GM20000 (cell line): ENCODE data around the gene REXO4.
A peak's percentile ranks its signal among the peaks of the same experiment; 100 is the strongest.
"Not testable (repeated sequence)": the region's sequence is repeated elsewhere in the genome, so short reads cannot be mapped to it uniquely, and the experiment has no call there.

ENCODE experiments used
- DNase-seq: peaks from one replicate; pipeline ENCODE4 v3.0.0; 2012; ENCODE audit warnings: low spot score
- TF ChIP-seq, protein P1 (sequence below): IDR thresholded peaks from 2 replicates; pipeline ENCODE4 v1.5.1; 2012; ENCODE audit warnings: mild to moderate bottlenecking, control low read depth; ENCODE audit errors: extremely low read depth, missing control alignments

The REXO4 gene

DNA sequence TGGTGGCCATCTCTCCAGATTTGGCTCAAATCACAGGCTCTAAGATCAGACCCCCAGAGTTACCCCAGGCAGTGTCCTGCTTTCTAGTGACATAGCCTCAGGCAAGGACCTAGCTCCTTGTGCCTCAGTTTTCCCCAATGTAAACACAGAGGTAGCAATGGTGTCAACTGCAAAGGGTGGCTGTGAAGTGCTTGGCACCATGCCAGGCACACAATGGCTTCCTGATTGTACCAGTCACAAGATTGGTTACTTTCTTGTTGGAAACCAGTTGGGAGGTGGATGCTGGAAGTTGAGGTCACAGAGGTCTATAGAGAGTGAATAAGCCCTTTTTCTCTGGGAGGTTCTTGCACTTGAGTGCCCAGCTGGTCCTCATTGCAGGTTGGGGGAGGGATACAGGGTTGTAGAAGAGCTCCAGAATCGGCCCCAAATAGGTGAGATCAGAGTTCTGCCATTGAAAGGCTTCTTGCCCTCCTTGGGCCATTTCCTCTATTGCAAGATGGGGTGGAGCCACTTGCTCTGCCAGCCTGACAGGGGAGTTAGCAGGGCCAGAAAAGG lies 39.3 kb downstream of the REXO4 start:
- no peak for DNase-seq
- TF ChIP-seq, protein P1, sequence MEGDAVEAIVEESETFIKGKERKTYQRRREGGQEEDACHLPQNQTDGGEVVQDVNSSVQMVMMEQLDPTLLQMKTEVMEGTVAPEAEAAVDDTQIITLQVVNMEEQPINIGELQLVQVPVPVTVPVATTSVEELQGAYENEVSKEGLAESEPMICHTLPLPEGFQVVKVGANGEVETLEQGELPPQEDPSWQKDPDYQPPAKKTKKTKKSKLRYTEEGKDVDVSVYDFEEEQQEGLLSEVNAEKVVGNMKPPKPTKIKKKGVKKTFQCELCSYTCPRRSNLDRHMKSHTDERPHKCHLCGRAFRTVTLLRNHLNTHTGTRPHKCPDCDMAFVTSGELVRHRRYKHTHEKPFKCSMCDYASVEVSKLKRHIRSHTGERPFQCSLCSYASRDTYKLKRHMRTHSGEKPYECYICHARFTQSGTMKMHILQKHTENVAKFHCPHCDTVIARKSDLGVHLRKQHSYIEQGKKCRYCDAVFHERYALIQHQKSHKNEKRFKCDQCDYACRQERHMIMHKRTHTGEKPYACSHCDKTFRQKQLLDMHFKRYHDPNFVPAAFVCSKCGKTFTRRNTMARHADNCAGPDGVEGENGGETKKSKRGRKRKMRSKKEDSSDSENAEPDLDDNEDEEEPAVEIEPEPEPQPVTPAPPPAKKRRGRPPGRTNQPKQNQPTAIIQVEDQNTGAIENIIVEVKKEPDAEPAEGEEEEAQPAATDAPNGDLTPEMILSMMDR, result no peak

DNA sequence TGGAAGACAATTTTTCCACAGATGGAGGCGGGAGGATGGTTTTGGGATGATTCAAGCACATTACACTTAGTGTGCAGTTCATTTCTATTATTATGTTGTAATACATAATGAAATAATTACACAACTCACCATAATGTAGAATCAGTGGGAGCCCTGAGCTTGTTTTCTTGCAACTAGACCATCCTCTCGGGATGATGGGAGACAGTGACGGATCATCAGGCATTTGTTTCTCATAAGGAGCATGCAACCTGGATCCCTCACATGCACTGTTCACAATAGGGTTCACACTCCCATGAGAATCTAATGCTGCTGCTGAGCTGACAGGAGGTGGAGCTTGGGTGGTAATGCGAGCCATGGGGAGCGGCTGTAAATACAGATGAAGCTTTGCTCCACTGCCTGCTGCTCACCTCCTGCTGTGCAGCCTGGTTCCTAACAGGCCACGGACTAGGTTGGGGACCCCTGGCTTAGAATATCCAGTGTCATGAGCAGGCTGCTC lies 40.0 kb downstream of the REXO4 start:
- DNase-seq, result no peak
- TF ChIP-seq, protein P1, result no peak

DNA sequence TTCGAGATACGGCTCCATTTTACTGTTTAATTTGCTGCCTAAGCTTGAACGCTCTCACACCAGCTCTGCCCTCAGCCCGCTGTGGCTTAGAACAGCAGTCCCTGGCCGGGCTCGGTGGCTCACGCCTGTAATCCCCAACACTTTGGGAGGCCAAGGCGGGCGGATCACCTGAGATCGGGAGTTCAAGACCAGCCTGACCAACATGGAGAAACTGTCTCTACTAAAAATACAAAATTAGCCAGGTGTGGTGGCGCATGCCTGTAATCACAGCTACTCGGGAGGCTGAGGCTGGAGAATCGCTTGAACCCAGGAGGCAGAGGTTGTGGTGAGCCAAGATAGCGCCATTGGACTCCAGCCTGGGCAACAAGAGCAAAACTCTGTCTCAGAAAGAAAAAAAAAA lies 40.5 kb downstream of the REXO4 start:
- DNase-seq, result not testable (repeated sequence)

GRCh38 chr9:133375724-133376654 lies 41.8 kb downstream of the REXO4 start, which contains the start of the genes STKLD1 and SURF4:
TSS of gene STKLD1 (plus strand) at chr9:133376366. CDS start at chr9:133376474, 108 bp downstream.
TSS of gene SURF4 (minus strand) at chr9:133376060. CDS start at chr9:133375969, 91 bp downstream.
- DNase-seq, result peak; percentile 100
- TF ChIP-seq, protein P1, result no peak

DNA sequence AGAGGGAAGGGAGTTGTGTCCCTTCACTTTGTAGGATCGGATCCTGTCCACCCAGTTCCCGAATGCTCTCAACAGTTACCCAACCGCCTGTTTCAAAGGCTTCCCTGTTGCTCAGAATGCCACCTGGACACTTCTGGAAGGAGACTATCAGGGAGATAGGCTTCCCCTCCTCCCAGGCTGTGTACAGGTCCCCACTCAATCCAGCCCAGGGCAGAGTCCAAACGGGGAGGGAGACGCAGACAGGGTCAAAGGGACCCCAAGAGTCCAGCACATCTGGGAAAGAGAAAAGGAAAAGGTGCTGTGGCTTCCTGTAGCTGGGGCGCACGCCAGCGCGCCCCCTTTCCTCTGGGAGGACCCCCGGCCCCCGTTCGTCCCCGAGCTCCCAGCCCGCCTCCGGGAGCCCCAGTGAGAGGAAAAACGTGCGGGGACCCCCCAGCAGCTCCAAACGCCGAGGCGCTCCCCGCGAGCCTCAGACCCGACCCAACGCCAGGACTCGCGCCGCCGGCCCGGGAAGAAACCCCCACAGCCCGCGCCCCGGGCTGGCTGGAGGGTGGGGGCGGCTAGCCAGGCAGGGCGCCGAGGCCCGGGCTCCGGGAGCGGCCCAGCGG lies 42.6 kb downstream of the REXO4 start:
- DNase-seq, result peak; percentile 61
- TF ChIP-seq, protein P1, result no peak

GRCh38 chr9:133374612-133375115 lies 43.1 kb downstream of the REXO4 start:
- DNase-seq, result no peak

DNA sequence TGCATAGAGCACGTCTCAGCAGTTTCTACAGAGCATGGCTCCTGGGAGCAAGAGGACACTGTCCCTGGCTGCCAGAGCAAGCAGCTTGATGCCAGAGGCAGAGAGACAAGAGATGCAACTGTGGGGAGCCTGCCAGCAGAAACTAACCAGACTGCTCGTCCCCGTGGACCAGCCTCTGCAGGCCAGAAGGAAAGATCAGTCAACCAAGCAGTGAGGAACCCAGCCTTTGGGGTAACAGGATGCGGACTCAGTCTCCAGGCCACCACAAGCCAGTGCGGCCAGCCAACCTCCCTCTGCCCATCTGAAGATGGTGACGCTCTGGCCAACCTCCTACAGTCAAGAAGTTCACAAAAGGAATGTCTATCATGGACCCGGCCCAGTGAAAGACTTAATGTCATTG lies 45.7 kb downstream of the REXO4 start:
- DNase-seq, result no peak
- TF ChIP-seq, protein P1, result no peak

More at GRCh38 chr9:133374612-133375115, 43.1 kb downstream of the REXO4 start:
- TF ChIP-seq, protein P1, result no peak
